OCI-LY3 (cell line): Measurements from ENCODE around the gene GLYR1.

Source experiments
- H2AFZ ChIP-seq: fragments of 200-600, 300-600 bp; shearing (Covaris generic); 2 replicates; pipeline ENCODE4 v1.6.0; 2014; ENCODE audit warnings: antibody characterized with exemption, low read depth, low read length
- H3K27ac ChIP-seq: fragments of 200-600, 300-600 bp; sonication (generic); 2 replicates; pipeline ENCODE4 v1.5.1; 2014; ENCODE audit warnings: mild to moderate bottlenecking, low read length, moderate library complexity, mixed read lengths
- H3K27me3 ChIP-seq: fragments of 200-600, 300-600 bp; sonication (generic); 2 replicates; pipeline ENCODE4 v1.6.1; 2014; ENCODE audit warnings: low read depth, low read length, mixed read lengths
- H3K36me3 ChIP-seq: fragments of 200-600, 300-600 bp; sonication (generic); replicated peaks from 2 replicates; pipeline ENCODE3; 2014; ENCODE audit warnings: low read depth, low read length, mixed read lengths
- H3K4me1 ChIP-seq: fragments of 300-600, 200-600 bp; sonication (generic); 2 replicates; pipeline ENCODE4 v1.6.1; 2014; ENCODE audit warnings: low read length, mixed read lengths
- H3K4me2 ChIP-seq: fragments of 200-600, 300-600 bp; sonication (generic); 2 replicates; pipeline ENCODE4 v1.6.1; 2014; ENCODE audit warnings: low read length, mixed read lengths
- H3K4me3 ChIP-seq: fragments of 300-600, 200-600 bp; sonication (generic); 2 replicates; pipeline ENCODE4 v1.5.1; 2014; ENCODE audit warnings: antibody characterized with exemption, mild to moderate bottlenecking, low read length, moderate library complexity
- H3K79me2 ChIP-seq: fragments of 300-600, 200-600 bp; shearing (Covaris generic); 2 replicates; pipeline ENCODE4 v1.6.1; 2014; ENCODE audit warnings: mild to moderate bottlenecking, low read length, mixed read lengths
- H3K9ac ChIP-seq: fragments of 300-600, 200-600 bp; shearing (Covaris generic); 2 replicates; pipeline ENCODE4 v1.6.0; 2014; ENCODE audit warnings: mild to moderate bottlenecking, low read length, moderate library complexity
- H3K9me3 ChIP-seq: fragments of 200-600, 300-600 bp; shearing (Covaris generic); 2 replicates; pipeline ENCODE4 v1.6.1; 2014; ENCODE audit warnings: low read length, mixed read lengths; ENCODE audit not compliant: insufficient read depth
- H4K20me1 ChIP-seq: fragments of 200-600, 300-600 bp; sonication (generic); 2 replicates; pipeline ENCODE4 v1.6.1; 2016; ENCODE audit warnings: low read length, mixed read lengths; ENCODE audit not compliant: insufficient read depth
- EZH2phosphoT487 ChIP-seq: fragments of 200-600 bp; shearing (Covaris generic); IDR thresholded peaks from 2 replicates; pipeline ENCODE4 v1.6.1; 2018; ENCODE audit warnings: antibody characterized with exemption, mixed run types, low read depth
- TF ChIP-seq, protein P1 (sequence below): fragments of 200-600, 300-600 bp; sonication (generic); IDR thresholded peaks from 2 replicates; pipeline ENCODE4 v1.5.1; 2014; ENCODE audit warnings: antibody characterized with exemption, low read length, low read depth

GLYR1 gene

GRCh38 chr16:4795828-4796572 is 51.1 kb downstream of the GLYR1 start:
- Histone ChIP-seq H3K4me1 (no peaks in the 10 kb centered on the region), H3K27me3 (no peaks in the 10 kb centered on the region), H4K20me1 (no peaks in the 10 kb centered on the region), H3K79me2 (no peaks in the 10 kb centered on the region), H2AFZ (no peak overlapping the region), H3K4me3 (no peak overlapping the region), H3K36me3 (no peaks in the 10 kb centered on the region), H3K9ac (no peak overlapping the region), H3K27ac (no peak overlapping the region), H3K4me2 (no peak overlapping the region), H3K9me3 (no peaks in the 10 kb centered on the region)
- no peak for TF ChIP-seq EZH2phosphoT487
- TF ChIP-seq, protein P1, sequence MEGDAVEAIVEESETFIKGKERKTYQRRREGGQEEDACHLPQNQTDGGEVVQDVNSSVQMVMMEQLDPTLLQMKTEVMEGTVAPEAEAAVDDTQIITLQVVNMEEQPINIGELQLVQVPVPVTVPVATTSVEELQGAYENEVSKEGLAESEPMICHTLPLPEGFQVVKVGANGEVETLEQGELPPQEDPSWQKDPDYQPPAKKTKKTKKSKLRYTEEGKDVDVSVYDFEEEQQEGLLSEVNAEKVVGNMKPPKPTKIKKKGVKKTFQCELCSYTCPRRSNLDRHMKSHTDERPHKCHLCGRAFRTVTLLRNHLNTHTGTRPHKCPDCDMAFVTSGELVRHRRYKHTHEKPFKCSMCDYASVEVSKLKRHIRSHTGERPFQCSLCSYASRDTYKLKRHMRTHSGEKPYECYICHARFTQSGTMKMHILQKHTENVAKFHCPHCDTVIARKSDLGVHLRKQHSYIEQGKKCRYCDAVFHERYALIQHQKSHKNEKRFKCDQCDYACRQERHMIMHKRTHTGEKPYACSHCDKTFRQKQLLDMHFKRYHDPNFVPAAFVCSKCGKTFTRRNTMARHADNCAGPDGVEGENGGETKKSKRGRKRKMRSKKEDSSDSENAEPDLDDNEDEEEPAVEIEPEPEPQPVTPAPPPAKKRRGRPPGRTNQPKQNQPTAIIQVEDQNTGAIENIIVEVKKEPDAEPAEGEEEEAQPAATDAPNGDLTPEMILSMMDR = no peak

GRCh38 chr16:4795181-4795827 is 51.8 kb downstream of the GLYR1 start, which contains the start of gene SMIM22:
Gene SMIM22 (plus strand): TSS chr16:4795369. CDS start chr16:4795735, 366 bp downstream.
- H4K20me1 ChIP-seq = no peaks in the 10 kb centered on the region
- H3K4me2 ChIP-seq = no peak within 1 kb of the TSS
- no peak within 1 kb of the TSS for H3K27ac ChIP-seq
- no peaks in the 10 kb centered on the region for H3K9me3 ChIP-seq
- no peak within 1 kb of the TSS for H3K9ac ChIP-seq
- no peaks in the 10 kb centered on the region for H3K27me3 ChIP-seq
- no peaks in the 10 kb centered on the region for H3K4me1 ChIP-seq
- TF ChIP-seq EZH2phosphoT487 = no peak
- TF ChIP-seq, protein P1 = no peak
- H3K79me2 ChIP-seq = no peaks in the 10 kb centered on the region
- H3K4me3 ChIP-seq = no peak within 1 kb of the TSS
- no peak within 1 kb of the TSS for H2AFZ ChIP-seq
- no peaks in the 10 kb centered on the region for H3K36me3 ChIP-seq

DNA sequence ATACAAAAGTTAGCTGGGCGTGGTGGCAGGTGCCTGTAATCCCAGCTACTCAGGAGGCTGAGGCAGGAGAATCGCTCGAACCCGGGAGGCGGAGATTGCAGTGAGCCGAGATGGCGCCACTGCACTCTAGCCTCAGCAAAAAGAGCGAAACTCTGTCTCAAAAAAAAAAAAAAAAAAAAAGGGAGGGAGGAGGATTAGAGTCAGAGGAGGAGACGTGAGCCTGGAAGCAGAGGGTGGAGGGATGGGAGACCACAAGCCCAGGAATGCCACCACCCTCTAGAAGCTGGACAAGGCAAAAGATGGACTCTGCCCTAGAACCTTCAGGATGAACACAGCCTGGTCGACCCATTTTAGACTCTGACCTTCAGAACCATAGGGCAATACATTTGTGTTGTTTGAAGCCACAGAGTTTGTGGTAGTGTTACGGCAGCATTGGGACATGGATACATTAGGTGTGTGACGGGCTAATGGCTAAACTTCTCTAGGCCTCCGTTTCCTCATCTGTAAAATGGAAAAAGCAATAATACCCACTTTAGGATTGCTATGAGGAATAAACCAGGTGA is 54.1 kb downstream of the GLYR1 start:
- no peaks in the 10 kb centered on the region for H3K27me3 ChIP-seq
- no peaks in the 10 kb centered on the region for H3K4me1 ChIP-seq
- no peak overlapping the region for H3K9ac ChIP-seq
- no peaks in the 10 kb centered on the region for H4K20me1 ChIP-seq
- TF ChIP-seq EZH2phosphoT487 = no peak
- TF ChIP-seq, protein P1 = no peak
- H3K9me3 ChIP-seq = no peaks in the 10 kb centered on the region
- H3K36me3 ChIP-seq = no peaks in the 10 kb centered on the region
- H3K4me3 ChIP-seq = no peak overlapping the region
- H3K79me2 ChIP-seq = no peaks in the 10 kb centered on the region
- no peak overlapping the region for H3K27ac ChIP-seq
- no peak overlapping the region for H2AFZ ChIP-seq
- H3K4me2 ChIP-seq = no peak overlapping the region

DNA sequence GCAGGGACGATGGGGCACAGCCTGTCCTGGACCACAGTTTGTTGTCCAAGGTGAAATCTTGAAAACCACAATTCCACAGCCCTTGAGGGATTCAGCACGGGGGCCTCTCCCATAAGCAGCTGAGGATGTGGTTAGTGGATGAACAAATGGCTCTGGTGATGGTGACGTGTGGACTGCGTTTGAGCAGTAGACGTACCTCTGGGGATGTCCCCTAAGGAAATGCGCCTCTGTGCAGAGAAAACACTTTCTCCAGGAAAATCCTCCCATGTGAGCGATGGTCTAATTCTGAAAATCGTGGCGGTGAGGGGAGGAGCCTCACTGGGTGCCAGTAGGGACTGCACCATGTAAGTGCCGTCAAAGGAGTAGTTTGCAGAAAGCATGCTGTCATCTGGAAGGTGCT is 56.2 kb downstream of the GLYR1 start:
- Histone ChIP-seq H3K27me3 (no peaks in the 10 kb centered on the region), H2AFZ (no peak overlapping the region)
- no peak for TF ChIP-seq EZH2phosphoT487
- TF ChIP-seq, protein P1 = no peak

More for the DNA sequence above, 56.2 kb downstream of the GLYR1 start:
- Histone ChIP-seq H3K9ac (no peak overlapping the region), H3K36me3 (no peaks in the 10 kb centered on the region), H4K20me1 (no peaks in the 10 kb centered on the region), H3K4me3 (no peak overlapping the region), H3K9me3 (no peaks in the 10 kb centered on the region), H3K4me2 (no peak overlapping the region), H3K4me1 (no peaks in the 10 kb centered on the region), H3K79me2 (no peaks in the 10 kb centered on the region), H3K27ac (no peak overlapping the region)
